Transverse colon (tissue), 4 donors: ENCODE measurements around the gene FNDC3B. TPM values are rescaled to one million over a fixed set of nuclear protein-coding genes. Genes with fewer than 3 reads are reported as not detected.

Experiments used
- DNase-seq: peaks from one replicate; pipeline ENCODE4 v3.0.0-alpha.2; 2019
- H3K27ac ChIP-seq, 4 donors: fragments of 200-600 bp; sonication (generic); 2 replicates each; pipeline ENCODE4 v1.5.1; 2016 to 2018; ENCODE audit warnings: inconsistent platforms in 4 of 4
- H3K27me3 ChIP-seq: fragments of 200-600 bp; sonication (generic); 2 replicates; pipeline ENCODE4 v1.5.1; 2017; ENCODE audit warnings: inconsistent platforms
- H3K36me3 ChIP-seq, 4 donors: fragments of 200-600 bp; sonication (generic); 2 replicates each; pipeline ENCODE4 v1.5.1; 2017 to 2019; ENCODE audit warnings: inconsistent platforms in 4 of 4
- H3K4me1 ChIP-seq, 4 donors: fragments of 200-600 bp; sonication (generic); 2 replicates each; pipeline ENCODE4 v1.5.1; 2017 to 2020; ENCODE audit warnings: inconsistent platforms in 4 of 4
- H3K4me3 ChIP-seq, 4 donors: fragments of 200-600 bp; sonication (generic); 1 replicate in 1 of 4; 2 replicates in 3 of 4; pipeline versions ENCODE4 v1.5.1 to v1.6.1; 2017 to 2019; ENCODE audit warnings: inconsistent platforms in 4 of 4
- H3K9me3 ChIP-seq, 2 donors: fragments of 200-600 bp; sonication (generic); 2 replicates each; pipeline ENCODE4 v1.5.1; 2017 to 2019; ENCODE audit warnings: inconsistent platforms in 2 of 2
- CTCF ChIP-seq, 5 experiments: fragments of 200-600 bp in 3 of 5; fragments of 450-650 bp in 2 of 5; sonication (generic) in 3 of 5; IDR thresholded peaks; 1 replicate in 2 of 5; 2 replicates in 3 of 5; pipeline ENCODE4 v1.5.1; 2016 to 2017; ENCODE audit warnings: antibody characterized with exemption in 5 of 5, inconsistent platforms in 3 of 5, mild to moderate bottlenecking in 2 of 5, moderate library complexity in 1 of 5
- EP300 ChIP-seq: sonication (generic); formaldehyde crosslinking; IDR thresholded peaks from one replicate; pipeline ENCODE4 v1.6.1; 2017; ENCODE audit warnings: antibody characterized with exemption, low read depth
- POLR2A ChIP-seq: fragments of 450-650 bp; IDR thresholded peaks from one replicate; pipeline ENCODE4 v1.6.1; 2016; ENCODE audit warnings: antibody characterized with exemption, mild to moderate bottlenecking, moderate library complexity
- POLR2AphosphoS5 ChIP-seq, 3 donors: sonication (generic); formaldehyde crosslinking; IDR thresholded peaks; one replicate each; pipeline ENCODE4 v1.6.1; 2016; ENCODE audit warnings: antibody characterized with exemption in 3 of 3
- WGBS, 2 donors: methylation state at CpG; one replicate each; pipeline ENCODE4 v1.1.5; 2018; ENCODE audit warnings: low coverage in 1 of 2; 5-methylcytosine and 5-hydroxymethylcytosine counted together
- in situ Hi-C, 4 donors: fragments of 200-750 bp; cut with MboI; loops; one replicate each; pipeline versions ENCODE4 v1.15.0 to v1.15.1; 2017; ENCODE audit warnings: low sequenced_read_pairs in 3 of 4, low pct_ligation_motif_present in 1 of 4, low pct_unique_long_range_greater_than_20kb in 1 of 4
- intact Hi-C: fragments of 100-400 bp; cut with DNase I; formaldehyde crosslinking; loops from one replicate; pipeline ENCODE4 v1.15.1; 2023; ENCODE audit warnings: low total_unique reads
- total RNA-seq, 4 donors: library from RNA; depleted of rRNA; stranded (reverse); fragments of >200 nt; gene quantifications; one replicate each; pipeline ENCODE4 v1.1.0, GENCODE V29; 2016

The FNDC3B gene
- total RNA-seq, 4 donors from 2014 or later, result 28.5 to 85.7 (median 44.5) TPM

GRCh38 chr3:172373912-172374311, 334.5 kb downstream of the FNDC3B start:
- DNase-seq, result no peak
- peaks cover 0 to 11% (median 2%) of the 10 kb centered on the region in 4 donors for H3K4me1 ChIP-seq
- in situ Hi-C loops (loop anchor here in 2 of 4 donors (25.0 kb wide), 1 partner anchor 288 kb away; no protein-coding TSS in a partner anchor), intact Hi-C loops (no loop called here)
- TF ChIP-seq CTCF (IDR thresholded peaks at IDR 0.05), result no peak
- TF ChIP-seq EP300, result no peak
- TF ChIP-seq POLR2A, result no peak
- no peak overlapping the region for H3K4me3 ChIP-seq
- 95 to 100% methylated on average over 1 to 5 of the region's 5 CpGs for WGBS, 2 donors
- H3K9me3 ChIP-seq, result no peaks in the 10 kb centered on the region
- no peak overlapping the region for H3K27ac ChIP-seq
- H3K27me3 ChIP-seq, result no peaks in the 10 kb centered on the region
- peaks cover 0 to 27% (median 4%) of the 10 kb centered on the region in 4 donors for H3K36me3 ChIP-seq

GRCh38 chr3:172375206-172375850, 335.9 kb downstream of the FNDC3B start:
- no peak for TF ChIP-seq POLR2AphosphoS5 (IDR thresholded peaks at IDR 0.05)
- no peak for TF ChIP-seq CTCF (IDR thresholded peaks at IDR 0.05)
- TF ChIP-seq POLR2A, result no peak
- TF ChIP-seq EP300, result no peak
- H3K36me3 ChIP-seq, result peaks cover 0 to 40% (median 11%) of the 10 kb centered on the region in 4 donors
- in situ Hi-C loops, result no loop called here

GRCh38 chr3:172376402-172376801, 337.0 kb downstream of the FNDC3B start:
- Histone ChIP-seq H3K9me3 (no peaks in the 10 kb centered on the region), H3K36me3 (peaks cover 0 to 48% (median 18%) of the 10 kb centered on the region in 4 donors), H3K4me1 (no peaks in the 10 kb centered on the region), H3K27me3 (no peaks in the 10 kb centered on the region), H3K4me3 (no peak overlapping the region), H3K27ac (no peak overlapping the region)
- in situ Hi-C loops (no loop called here), intact Hi-C loops (no loop called here)
- DNase-seq, result no peak
- TF ChIP-seq CTCF (IDR thresholded peaks at IDR 0.05) (no peak), POLR2A (no peak), EP300 (no peak), POLR2AphosphoS5 (IDR thresholded peaks at IDR 0.05) (no peak)

More at GRCh38 chr3:172375206-172375850, 335.9 kb downstream of the FNDC3B start:
- 70 to 91% methylated on average over 2 to 4 of the region's 4 CpGs for WGBS, 2 donors
- no peaks in the 10 kb centered on the region for H3K9me3 ChIP-seq
- peaks cover 0 to 7% (median under 1%) of the 10 kb centered on the region in 4 donors for H3K4me1 ChIP-seq
- DNase-seq, result no peak
- no peaks in the 10 kb centered on the region for H3K27me3 ChIP-seq
- no peak overlapping the region for H3K4me3 ChIP-seq
- intact Hi-C loops, result no loop called here
- H3K27ac ChIP-seq, result no peak overlapping the region

GRCh38 chr3:172376881-172377280, 337.5 kb downstream of the FNDC3B start:
- H3K36me3 ChIP-seq, result peaks cover 0 to 45% (median 19%) of the 10 kb centered on the region in 4 donors
- H3K4me1 ChIP-seq, result no peaks in the 10 kb centered on the region
- no peak overlapping the region for H3K4me3 ChIP-seq
- no peaks in the 10 kb centered on the region for H3K27me3 ChIP-seq
- no peak for TF ChIP-seq EP300
- no peak for TF ChIP-seq POLR2A
- no peak for TF ChIP-seq CTCF (IDR thresholded peaks at IDR 0.05)
- no peak for TF ChIP-seq POLR2AphosphoS5 (IDR thresholded peaks at IDR 0.05)
- in situ Hi-C loops, result no loop called here
- no peak for DNase-seq
- 84 to 96% methylated on average over 3 to 4 of the region's 4 CpGs for WGBS, 2 donors
- intact Hi-C loops, result no loop called here
- no peak overlapping the region for H3K27ac ChIP-seq
- no peaks in the 10 kb centered on the region for H3K9me3 ChIP-seq
